ENCODE data around the gene COQ8B. TPM values are rescaled to one million over a fixed set of nuclear protein-coding genes. Genes with fewer than 3 reads are reported as not detected.

The COQ8B gene
- total and polyA plus RNA-seq, 2 donors from 2014 or later = 45.8 to 55.3 TPM

GRCh38 chr19:40719414-40719894 is 2.8 kb upstream of the COQ8B start:
- DNase-seq (peak in 1 of 5 donors; percentile 18), FAIRE-seq (no peak)
- peak overlapping the region; percentile 78 to 95 for H3K27ac ChIP-seq (ENCODE audit: low read depth in 2 of 2, low read length in 2 of 2)
- intact Hi-C loops (cut with DNase I) = no loop called here
- H3K4me3 ChIP-seq (ENCODE audit: low read length in 3 of 3) = peak overlapping the region; percentile 17 to 99 (median 83)
- no peak for TF ChIP-seq CTCF (IDR thresholded peaks at IDR 0.05; ENCODE audit: borderline replicate concordance, extremely low read depth, insufficient read depth)
- H3K27me3 ChIP-seq (ENCODE audit: control insufficient read depth, insufficient read depth, low read length) = no peaks in the 10 kb centered on the region
- peaks cover 3 to 37% (median 22%) of the 10 kb centered on the region in 3 donors for H3K4me1 ChIP-seq (ENCODE audit: control insufficient read depth in 2 of 3, insufficient read depth in 2 of 3, low read depth in 1 of 3, low read length in 3 of 3)
- H3K9ac ChIP-seq (ENCODE audit: low read length in 3 of 3) = peak overlapping the region in 1 of 3 donors; percentile 55
- H3K36me3 ChIP-seq (ENCODE audit: control insufficient read depth in 2 of 3, insufficient read depth in 3 of 3, low read length in 3 of 3) = peaks cover 0 to 8% (median 3%) of the 10 kb centered on the region in 3 donors
- H3K9me3 ChIP-seq (ENCODE audit: control insufficient read depth in 2 of 3, insufficient read depth in 1 of 3, low read length in 3 of 3) = no peaks in the 10 kb centered on the region

GRCh38 chr19:40718774-40719391 is 2.2 kb upstream of the COQ8B start:
- H3K4me1 ChIP-seq (ENCODE audit: control insufficient read depth in 2 of 3, insufficient read depth in 2 of 3, low read depth in 1 of 3, low read length in 3 of 3) = peaks cover 3 to 41% (median 22%) of the 10 kb centered on the region in 3 donors
- H3K27ac ChIP-seq (ENCODE audit: low read depth in 2 of 2, low read length in 2 of 2) = peak overlapping the region; percentile 95 to 98
- no peaks in the 10 kb centered on the region for H3K27me3 ChIP-seq (ENCODE audit: control insufficient read depth, insufficient read depth, low read length)
- intact Hi-C loops (cut with DNase I) = no loop called here
- peak overlapping the region; percentile 22 to 99 (median 81) for H3K9ac ChIP-seq (ENCODE audit: low read length in 3 of 3)
- no peak for FAIRE-seq
- peak overlapping the region; percentile 62 to 99 (median 83) for H3K4me3 ChIP-seq (ENCODE audit: low read length in 3 of 3)
- peak; percentile 64 to 93 (median 78) for DNase-seq
- peaks cover 0 to 5% (median 3%) of the 10 kb centered on the region in 3 donors for H3K36me3 ChIP-seq (ENCODE audit: control insufficient read depth in 2 of 3, insufficient read depth in 3 of 3, low read length in 3 of 3)
- TF ChIP-seq CTCF (IDR thresholded peaks at IDR 0.05; ENCODE audit: borderline replicate concordance, extremely low read depth, insufficient read depth) = no peak
- no peaks in the 10 kb centered on the region for H3K9me3 ChIP-seq (ENCODE audit: control insufficient read depth in 2 of 3, insufficient read depth in 1 of 3, low read length in 3 of 3)

- no peaks in the 10 kb centered on the region for H3K36me3 ChIP-seq (ENCODE audit: control insufficient read depth in 2 of 3, insufficient read depth in 3 of 3, low read length in 3 of 3)
- TF ChIP-seq CTCF (IDR thresholded peaks at IDR 0.05; ENCODE audit: borderline replicate concordance, extremely low read depth, insufficient read depth) = no peak
- H3K4me1 ChIP-seq (ENCODE audit: control insufficient read depth in 2 of 3, insufficient read depth in 2 of 3, low read depth in 1 of 3, low read length in 3 of 3) = peaks cover 3 to 41% (median 22%) of the 10 kb centered on the region in 3 donors
- no peak for FAIRE-seq
- peak overlapping the region; percentile 81 to 99 (median 82) for H3K9ac ChIP-seq (ENCODE audit: low read length in 3 of 3)
- H3K9me3 ChIP-seq (ENCODE audit: control insufficient read depth in 2 of 3, insufficient read depth in 1 of 3, low read length in 3 of 3) = no peaks in the 10 kb centered on the region
- DNase-seq = peak in 3 of 5 donors; percentile 26 to 89 (median 61)
- intact Hi-C loops (cut with DNase I) = no loop called here
- H3K4me3 ChIP-seq (ENCODE audit: low read length in 3 of 3) = peak overlapping the region; percentile 82 to 99 (median 83)
- peak overlapping the region; percentile 95 to 98 for H3K27ac ChIP-seq (ENCODE audit: low read depth in 2 of 2, low read length in 2 of 2)
- H3K27me3 ChIP-seq (ENCODE audit: control insufficient read depth, insufficient read depth, low read length) = no peaks in the 10 kb centered on the region
Observed at GRCh38 chr19:40717880-40718773, 1.4 kb upstream of the COQ8B start.
